H1 (cell line): ENCODE results near the gene SEC22C. TPM values are rescaled to one million over a fixed set of nuclear protein-coding genes. Genes with fewer than 3 reads are reported as not detected.

ENCODE experiments used
- CTCF ChIA-PET: fragments of 300-600 bp; sonication (Branson Sonifier 250); formaldehyde crosslinking; loops from one replicate; lab custom pipeline; 2021; ENCODE audit not compliant: partially characterized antibody; lab: Charles Lee
- POLR2A ChIA-PET: fragments of 300-600 bp; sonication (Branson Sonifier 250); formaldehyde crosslinking; loops from one replicate; lab custom pipeline; 2021; ENCODE audit warnings: inconsistent platforms; ENCODE audit not compliant: partially characterized antibody; lab: Charles Lee
- DNase-seq, 2 experiments: peaks; one replicate each; pipeline versions ENCODE4 v3.0.0 to v3.0.0-alpha.2; 2010 to 2022; ENCODE audit warnings: low spot score in 2 of 2, low read depth in 1 of 2, mixed read lengths in 1 of 2
- FAIRE-seq: peaks from 2 replicates; lab custom pipeline; 2011; peaks lifted over from hg19 to GRCh38; lab: Jason Lieb, UNC
- H2AFZ ChIP-seq: 2 replicates; pipeline ENCODE4 v1.8.1; 2012; ENCODE audit warnings: low read length, inconsistent platforms
- H2AK5ac ChIP-seq: 2 replicates; pipeline ENCODE4 v1.6.1; 2013; ENCODE audit warnings: low read depth, low read length
- H2BK120ac ChIP-seq: replicated peaks from 2 replicates; pipeline ENCODE3; 2013; ENCODE audit warnings: low read depth, low read length, inconsistent platforms
- H2BK12ac ChIP-seq: 2 replicates; pipeline ENCODE4 v1.6.1; 2013; ENCODE audit warnings: low read depth, low read length
- H2BK15ac ChIP-seq: 2 replicates; pipeline ENCODE4 v1.6.1; 2013; ENCODE audit warnings: low read length
- H2BK20ac ChIP-seq: 2 replicates; pipeline ENCODE4 v1.6.1; 2013; ENCODE audit warnings: low read length
- H2BK5ac ChIP-seq: 2 replicates; pipeline ENCODE4 v1.6.1; 2013; ENCODE audit warnings: low read depth, low read length
- H3K14ac ChIP-seq: 2 replicates; pipeline ENCODE4 v1.6.1; 2013; ENCODE audit warnings: inconsistent platforms; ENCODE audit not compliant: insufficient read length
- H3K18ac ChIP-seq: 2 replicates; pipeline ENCODE4 v1.6.1; 2013; ENCODE audit warnings: low read length; ENCODE audit errors: extremely low read depth
- H3K23ac ChIP-seq: 2 replicates; pipeline ENCODE4 v1.6.1; 2013; ENCODE audit warnings: inconsistent platforms; ENCODE audit not compliant: insufficient read length
- H3K23me2 ChIP-seq: 2 replicates; pipeline ENCODE4 v1.6.1; 2013; ENCODE audit warnings: low read depth, low read length
- H3K27ac ChIP-seq: 2 replicates; pipeline ENCODE4 v1.6.1; 2011; ENCODE audit warnings: low read depth, low read length, inconsistent platforms
- H3K27me3 ChIP-seq, 4 experiments: replicated peaks in 1 of 4; 1 replicate in 1 of 4; 2 replicates in 3 of 4; pipeline versions ENCODE4 v1.6.1 to v1.8.1; 2011 to 2013; ENCODE audit warnings: low read length in 3 of 4, mild to moderate bottlenecking in 3 of 4, inconsistent platforms in 2 of 4, mixed read lengths in 2 of 4, moderate library complexity in 1 of 4; ENCODE audit not compliant: control insufficient read depth in 3 of 4, insufficient read depth in 3 of 4; ENCODE audit errors: extremely low read depth in 1 of 4
- H3K36me3 ChIP-seq, 4 experiments: 2 replicates each; pipeline versions ENCODE4 v1.6.1 to v1.8.1; 2011 to 2013; ENCODE audit warnings: mild to moderate bottlenecking in 4 of 4, low read length in 3 of 4, moderate library complexity in 2 of 4, control low read depth in 1 of 4, inconsistent platforms in 1 of 4; ENCODE audit not compliant: insufficient read depth in 4 of 4, control insufficient read depth in 2 of 4
- H3K4ac ChIP-seq: replicated peaks from 2 replicates; pipeline ENCODE3; 2013; ENCODE audit warnings: low read length, low read depth, mixed read lengths, inconsistent platforms; ENCODE audit not compliant: insufficient read length
- H3K4me1 ChIP-seq, 4 experiments: replicated peaks in 1 of 4; 1 replicate in 1 of 4; 2 replicates in 3 of 4; pipeline versions ENCODE4 v1.6.1 to v1.8.1; 2011 to 2013; ENCODE audit warnings: low read length in 3 of 4, inconsistent platforms in 2 of 4, mixed read lengths in 1 of 4; ENCODE audit not compliant: insufficient read depth in 4 of 4, control insufficient read depth in 3 of 4
- H3K4me2 ChIP-seq, 2 experiments: 2 replicates each; pipeline versions ENCODE4 v1.6.1 to v1.8.1; 2011 to 2013; ENCODE audit warnings: low read depth in 2 of 2, low read length in 2 of 2, control low read depth in 1 of 2, inconsistent platforms in 1 of 2, mild to moderate bottlenecking in 1 of 2; ENCODE audit not compliant: insufficient read depth in 1 of 2
- H3K4me3 ChIP-seq, 4 experiments: fragments of 200-600, 300-600 bp in 1 of 4; sonication (generic), shearing (Covaris generic), sonication (Bioruptor Twin) in 1 of 4; 2 replicates each; pipeline versions ENCODE4 v1.5.1 to v1.8.1; 2011 to 2016; ENCODE audit warnings: low read length in 4 of 4, low read depth in 3 of 4, control low read depth in 2 of 4, inconsistent platforms in 2 of 4, mild to moderate bottlenecking in 2 of 4, mixed read lengths in 1 of 4, moderate library complexity in 1 of 4; ENCODE audit not compliant: insufficient read depth in 2 of 4; ENCODE audit errors: extremely low read depth in 1 of 4
- H3K56ac ChIP-seq: replicated peaks from 2 replicates; pipeline ENCODE3; 2013; ENCODE audit warnings: low read depth, mild to moderate bottlenecking, mixed read lengths, low read length, inconsistent platforms; ENCODE audit not compliant: insufficient read length
- H3K79me1 ChIP-seq: 2 replicates; pipeline ENCODE4 v1.6.1; 2013; ENCODE audit warnings: low read depth, low read length, control low read depth
- H3K79me2 ChIP-seq, 2 experiments: 2 replicates each; pipeline versions ENCODE4 v1.6.1 to v1.8.1; 2012 to 2013; ENCODE audit warnings: low read length in 2 of 2, mild to moderate bottlenecking in 2 of 2, inconsistent platforms in 1 of 2; ENCODE audit not compliant: insufficient read depth in 2 of 2, control insufficient read depth in 1 of 2
- H3K9ac ChIP-seq, 4 experiments: replicated peaks in 1 of 4; 1 replicate in 1 of 4; 2 replicates in 3 of 4; pipeline versions ENCODE4 v1.6.1 to v1.8.1; 2011 to 2013; ENCODE audit warnings: low read depth in 3 of 4, low read length in 3 of 4, control low read depth in 2 of 4, mild to moderate bottlenecking in 2 of 4, moderate library complexity in 2 of 4, inconsistent platforms in 1 of 4; ENCODE audit errors: extremely low read depth in 1 of 4
- H3K9me3 ChIP-seq, 2 experiments: 2 replicates each; pipeline versions ENCODE4 v1.6.1 to v1.8.1; 2012 to 2013; ENCODE audit warnings: mild to moderate bottlenecking in 2 of 2, moderate library complexity in 2 of 2, control low read depth in 1 of 2, inconsistent platforms in 1 of 2, low read depth in 1 of 2, low read length in 1 of 2, mixed read lengths in 1 of 2; ENCODE audit not compliant: insufficient read depth in 2 of 2
- H4K20me1 ChIP-seq, 2 experiments: replicated peaks in 1 of 2; 2 replicates each; pipeline versions ENCODE3 to v1.8.1; 2011 to 2013; ENCODE audit warnings: inconsistent platforms in 2 of 2, low read length in 2 of 2, mild to moderate bottlenecking in 1 of 2; ENCODE audit not compliant: insufficient read depth in 2 of 2, control insufficient read depth in 1 of 2
- H4K5ac ChIP-seq: 2 replicates; pipeline ENCODE4 v1.6.1; 2013; ENCODE audit warnings: low read length, low read depth, mixed read lengths, inconsistent platforms; ENCODE audit not compliant: insufficient read length
- H4K8ac ChIP-seq: 2 replicates; pipeline ENCODE4 v1.8.0; 2013; ENCODE audit warnings: mild to moderate bottlenecking, moderate library complexity, low read length, inconsistent platforms; ENCODE audit not compliant: insufficient read depth; ENCODE audit errors: extremely low read depth
- H4K91ac ChIP-seq: replicated peaks from 2 replicates; pipeline ENCODE3; 2013; ENCODE audit warnings: low read length, mixed read lengths, inconsistent platforms; ENCODE audit not compliant: insufficient read length
- FOSL1 ChIP-seq: IDR thresholded peaks from 2 replicates; pipeline ENCODE4 v1.6.1; 2011; ENCODE audit warnings: mild to moderate bottlenecking, low read depth, low read length, moderate library complexity; ENCODE audit not compliant: insufficient read depth
- JUN ChIP-seq: IDR thresholded peaks from 2 replicates; pipeline ENCODE4 v1.6.1; 2011; ENCODE audit warnings: low read depth, mild to moderate bottlenecking, improper control_type of control experiment, low read length
- WGBS, 2 experiments: shearing (Covaris generic) in 1 of 2; methylation state at CpG; one replicate each; pipeline versions ENCODE4 v1.1.6 to v1.1.7; 2013 to 2015; ENCODE audit warnings: low lambda C conversion rate in 2 of 2, mixed read lengths in 2 of 2, inconsistent platforms in 1 of 2, low coverage in 1 of 2, missing lambda C conversion rate in 1 of 2; ENCODE audit not compliant: insufficient replicate concordance in 2 of 2, insufficient coverage in 1 of 2, insufficient read length in 1 of 2; ENCODE audit errors: extremely low coverage in 1 of 2, missing lambda C conversion rate in 1 of 2; 5-methylcytosine and 5-hydroxymethylcytosine counted together
- long read RNA-seq, 2 experiments: library from RNA in 1 of 2; library from capped mRNA in 1 of 2; stranded (forward); transcript quantifications; one replicate each; pipeline ENCODE4 v2.0.0, GENCODE V29; 2021; ENCODE audit warnings: inconsistent platforms in 1 of 2
- polyA minus RNA-seq, 3 experiments: library from RNA; depleted of rRNA, polyadenylated mRNA; stranded (reverse); fragments of >200 nt; gene quantifications; 1 replicate in 2 of 3; 2 replicates in 1 of 3; pipeline ENCODE4 v1.2.3, GENCODE V29; 2011
- polyA plus RNA-seq, 7 experiments: library from polyadenylated mRNA; depleted of rRNA in 3 of 7; stranded (reverse) in 5 of 7; unstranded in 2 of 7; fragments of >200 nt in 5 of 7; fragments of 200-250 nt in 2 of 7; gene quantifications; 1 replicate in 5 of 7; 2 replicates in 1 of 7; 4 replicates in 1 of 7; pipeline versions ENCODE4 v1.2.1 to v1.2.3, GENCODE V29; 2011 to 2013; ENCODE audit warnings: missing spikeins in 2 of 7, mixed read lengths in 2 of 7
- total RNA-seq: library from RNA; stranded (reverse); fragmentation: NEBNext Ultra II Directional; extraction: Animal tissue kit (Norgen Biotek cat#: 25700); gene quantifications from 2 replicates; pipeline ENCODE4 v1.2.1, GENCODE V29; 2021
- TF ChIP-seq, protein P1 (sequence below): IDR thresholded peaks from 2 replicates; pipeline ENCODE4 v1.6.1; 2012; ENCODE audit warnings: inconsistent platforms

Gene SEC22C, protein sequence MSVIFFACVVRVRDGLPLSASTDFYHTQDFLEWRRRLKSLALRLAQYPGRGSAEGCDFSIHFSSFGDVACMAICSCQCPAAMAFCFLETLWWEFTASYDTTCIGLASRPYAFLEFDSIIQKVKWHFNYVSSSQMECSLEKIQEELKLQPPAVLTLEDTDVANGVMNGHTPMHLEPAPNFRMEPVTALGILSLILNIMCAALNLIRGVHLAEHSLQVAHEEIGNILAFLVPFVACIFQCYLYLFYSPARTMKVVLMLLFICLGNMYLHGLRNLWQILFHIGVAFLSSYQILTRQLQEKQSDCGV
- total RNA-seq (38.3 and 38.5 TPM in 2 replicates), polyA plus RNA-seq (2011; rRNA removed) (19.8 and 23.4 TPM in 2 replicates), polyA minus RNA-seq (2011; rRNA and poly(A)+ RNA removed) (20.6 and 29.3 TPM in 2 replicates)
- polyA plus RNA-seq (2011; cell fraction: cytosol; rRNA removed), result 25.6 TPM
- 22.7 TPM for polyA plus RNA-seq (2011; cell fraction: nucleus; rRNA removed)
- polyA plus RNA-seq (2012, experiment 1 of 2), result 25.4 to 32.0 TPM (median 31.8 TPM) in 4 replicates
- polyA plus RNA-seq (2012, experiment 2 of 2), result 19.9 TPM
- 30.9 TPM for polyA plus RNA-seq (2013, experiment 1 of 2)
- polyA plus RNA-seq (2013, experiment 2 of 2), result 32.7 TPM
- polyA minus RNA-seq (2011; cell fraction: cytosol; rRNA and poly(A)+ RNA removed), result 18.1 TPM
- 19.2 TPM for polyA minus RNA-seq (2011; cell fraction: nucleus; rRNA and poly(A)+ RNA removed)
- long read RNA-seq, experiment 1, transcript SEC22C-202 (7 exons, 1,608 nt), result major isoform, 13 of 41 reads
- long read RNA-seq, experiment 1, partial matches to known transcripts, result 9 of 41 reads
- long read RNA-seq, experiment 1, other reads (novel, unspliced or antisense), result 17 of 41 reads
- long read RNA-seq, experiment 2, transcript SEC22C-201 (7 exons, 1,380 nt), result minor isoform, 6 of 59 reads
- long read RNA-seq, experiment 2, transcript SEC22C-202 (7 exons, 1,608 nt), result major isoform, 32 of 59 reads
- long read RNA-seq, experiment 2, partial matches to known transcripts, result 1 of 59 reads
- long read RNA-seq, experiment 2, other reads (novel, unspliced or antisense), result 19 of 59 reads

DNA sequence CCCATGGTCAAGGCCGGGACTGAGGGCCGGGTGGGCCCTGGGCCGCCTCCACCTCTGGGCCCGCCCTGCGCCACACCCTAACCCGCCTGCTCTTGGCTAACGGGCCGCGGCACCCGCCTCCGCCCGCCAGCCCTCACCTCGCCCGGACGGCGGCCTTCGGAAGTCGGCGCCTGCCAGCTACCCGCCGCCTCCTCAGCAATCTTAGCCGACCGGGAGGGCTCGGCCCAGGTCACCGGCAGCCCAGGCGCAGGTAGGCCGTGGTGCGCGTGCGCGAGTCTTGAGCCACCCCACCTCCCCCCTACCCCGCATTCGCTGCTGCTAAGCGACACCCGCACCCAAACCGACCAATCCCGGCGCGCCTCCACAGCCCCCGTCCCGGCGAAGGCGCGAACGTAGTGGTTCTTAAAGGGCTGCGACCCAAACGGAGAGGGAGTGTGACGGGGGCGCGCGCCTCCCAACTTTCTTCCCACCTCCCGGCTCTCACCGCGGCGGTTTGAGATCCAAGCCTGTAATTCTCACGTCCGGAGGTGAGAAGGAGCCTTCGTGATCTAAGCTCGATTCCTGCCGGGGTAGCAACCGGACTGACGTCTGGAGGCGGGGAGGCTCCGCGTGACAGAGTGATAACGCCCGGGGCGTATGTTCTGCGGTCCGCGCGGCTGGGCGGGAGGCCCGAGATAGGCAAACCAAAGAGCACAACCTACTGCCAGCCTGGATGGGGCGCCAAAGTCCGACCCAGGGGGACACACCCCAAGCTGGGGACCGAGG is at the start of gene SEC22C:
Gene SEC22C, minus strand, starts transcription at position 259 of the 765 bp plus-strand sequence. CDS start 12,921 bp downstream, outside the sequence.
- Histone ChIP-seq H3K56ac (peak within 1 kb of the TSS; percentile 43), H3K4ac (peak within 1 kb of the TSS; percentile 92), H3K23me2 (peaks cover 10% of the 10 kb centered on the region), H4K8ac (peak within 1 kb of the TSS; percentile 87; the same call in 1 of the 2 replicates), H3K9me3 (no peaks in the 10 kb centered on the region), H3K36me3 (peaks cover 0 to 4% (median 0%) of the 10 kb centered on the region in 4 experiments; a peak in 1 of 8 replicates), H3K4me1 (peaks cover 2 to 14% (median 5%) of the 10 kb centered on the region in 4 experiments; a peak in 6 of 7 replicates), H3K18ac (peak within 1 kb of the TSS; percentile 26; the same call in 1 of the 2 replicates), H2BK12ac (peak within 1 kb of the TSS; percentile 2; the same call in 1 of the 2 replicates), H3K9ac (peak within 1 kb of the TSS; percentile 74 to 83 (median 80)), H3K79me1 (no peaks in the 10 kb centered on the region; the same call in none of the 2 replicates), H3K79me2 (peaks cover 0 to 49% of the 10 kb centered on the region in 2 experiments; a peak in 3 of 4 replicates), H2BK120ac (peak within 1 kb of the TSS; percentile 38), H2AK5ac (no peak within 1 kb of the TSS), H2AFZ (peak within 1 kb of the TSS; percentile 6; the same call in 1 of the 2 replicates), H3K27me3 (no peaks in the 10 kb centered on the region), H2BK5ac (peak within 1 kb of the TSS; percentile 79), H3K4me2 (peak within 1 kb of the TSS; percentile 60 to 80), H3K23ac (no peak within 1 kb of the TSS), H3K27ac (peak within 1 kb of the TSS; percentile 77), H4K20me1 (no peaks in the 10 kb centered on the region), H2BK20ac (no peak within 1 kb of the TSS), H4K5ac (peak within 1 kb of the TSS; percentile 96), H4K91ac (no peak within 1 kb of the TSS), H3K14ac (no peak within 1 kb of the TSS), H3K4me3 (peak within 1 kb of the TSS; percentile 70 to 94 (median 86)), H2BK15ac (peak within 1 kb of the TSS; percentile 97; the same call in 1 of the 2 replicates)
- WGBS, 2 experiments, result 0% methylated on average over 46 of the region's 77 CpGs; no CpG with 5 or more reads in 1 of the 2 experiments
- FAIRE-seq (no peak), DNase-seq (peak; percentile 88 to 96)
- ChIA-PET CTCF (interaction anchor here (1.0 to 4.2 kb wide), 8 partner anchors 10 to 168 kb away, joined by 3 to 21 read pairs (median 8); partner anchors contain the start of gene NKTR), POLR2A (interaction anchor here (0.6 to 4.7 kb wide), 17 partner anchors 9 to 1494 kb away, joined by 3 to 73 read pairs (median 6); partner anchors contain the start of genes NKTR and SS18L2)
- TF ChIP-seq, protein P1, sequence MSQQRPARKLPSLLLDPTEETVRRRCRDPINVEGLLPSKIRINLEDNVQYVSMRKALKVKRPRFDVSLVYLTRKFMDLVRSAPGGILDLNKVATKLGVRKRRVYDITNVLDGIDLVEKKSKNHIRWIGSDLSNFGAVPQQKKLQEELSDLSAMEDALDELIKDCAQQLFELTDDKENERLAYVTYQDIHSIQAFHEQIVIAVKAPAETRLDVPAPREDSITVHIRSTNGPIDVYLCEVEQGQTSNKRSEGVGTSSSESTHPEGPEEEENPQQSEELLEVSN, result peak; percentile 57
- TF ChIP-seq FOSL1 (no peak), JUN (no peak)
